GM21786 (cell line): ENCODE results near the gene KIAA1217.
"Not testable (repeated sequence)": the region's sequence is repeated elsewhere in the genome, so short reads cannot be mapped to it uniquely, and the experiment has no call there.

Experiments used
- ATAC-seq: cut with Tn5 transposase; IDR thresholded peaks from one replicate; pipeline ENCODE4 v1.9.1; 2021; ENCODE audit not compliant: unreplicated experiment

Gene KIAA1217

GRCh38 chr10:24435374-24435773, 226.4 kb downstream of the KIAA1217 start:
- no peak for ATAC-seq

GRCh38 chr10:24437302-24437701, 228.4 kb downstream of the KIAA1217 start:
- ATAC-seq, result no peak

DNA sequence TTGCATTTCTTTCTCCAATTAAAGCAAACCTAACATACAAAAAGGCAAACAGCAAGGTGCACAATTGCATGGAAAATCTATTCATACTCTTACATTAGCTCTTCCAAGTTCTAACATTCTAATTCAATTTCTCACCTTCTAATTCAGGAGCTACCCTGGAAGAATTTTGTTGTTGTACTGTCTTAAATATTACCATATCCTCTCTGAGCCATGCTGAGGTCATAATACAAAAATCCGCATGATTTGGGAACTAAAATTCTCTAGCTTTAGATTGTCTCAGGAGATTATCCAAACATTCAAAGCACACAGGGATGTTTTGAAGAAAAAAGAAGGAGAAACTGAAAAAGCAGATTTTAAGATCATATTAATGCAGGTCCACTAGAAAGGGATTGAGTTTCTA, 229.9 kb downstream of the KIAA1217 start:
- ATAC-seq, result no peak

- no peak for ATAC-seq
Observed at GRCh38 chr10:24439935-24440334, 231.0 kb downstream of the KIAA1217 start.

GRCh38 chr10:24440817-24441797, 232.2 kb downstream of the KIAA1217 start:
- no peak for ATAC-seq

GRCh38 chr10:24442234-24442633, 233.3 kb downstream of the KIAA1217 start:
- ATAC-seq, result no peak

DNA sequence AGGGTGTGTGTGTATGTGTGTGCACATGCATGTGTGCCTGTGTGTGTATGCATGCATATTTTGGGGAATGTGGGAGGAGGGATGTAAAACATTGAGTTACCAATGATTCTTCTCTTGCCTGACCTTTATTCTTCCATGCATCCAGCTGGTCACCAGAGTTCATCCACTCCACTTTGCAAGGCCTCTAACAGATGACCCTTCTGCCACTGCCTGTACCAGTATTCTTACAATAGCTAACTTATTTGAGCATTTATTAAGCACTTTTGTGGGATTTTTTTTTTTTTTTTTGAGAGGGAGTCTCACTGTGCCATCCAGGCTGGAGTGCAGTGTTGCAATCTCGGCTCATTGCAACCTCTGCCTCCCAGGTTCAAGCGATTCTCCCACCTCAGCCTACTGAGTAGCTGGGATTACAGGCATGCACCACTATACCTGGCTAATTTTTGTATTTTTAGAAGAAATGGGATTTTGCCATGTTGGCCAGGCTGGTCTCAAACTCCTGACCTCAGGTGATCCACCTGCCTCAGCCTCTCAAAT, 233.8 kb downstream of the KIAA1217 start:
- ATAC-seq, result not testable (repeated sequence)

DNA sequence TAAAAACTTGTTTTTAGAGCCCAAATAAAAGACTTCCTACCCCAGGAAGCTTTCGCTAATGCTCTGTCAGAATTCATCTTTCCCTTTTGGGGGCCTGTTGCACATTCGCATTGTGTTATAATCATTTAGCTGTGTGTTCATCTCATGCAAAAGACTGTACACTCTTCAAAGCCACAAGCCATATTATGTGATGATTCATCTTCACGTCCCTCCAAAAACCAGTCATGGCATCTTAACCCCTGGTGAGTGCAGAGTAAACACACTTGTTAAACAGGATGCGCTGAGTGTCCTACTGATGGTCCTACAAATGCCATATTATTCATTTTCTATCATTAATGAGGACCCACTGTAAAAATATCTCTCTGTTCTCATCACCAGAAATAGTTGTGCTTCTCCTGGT, 235.4 kb downstream of the KIAA1217 start:
- no peak for ATAC-seq

DNA sequence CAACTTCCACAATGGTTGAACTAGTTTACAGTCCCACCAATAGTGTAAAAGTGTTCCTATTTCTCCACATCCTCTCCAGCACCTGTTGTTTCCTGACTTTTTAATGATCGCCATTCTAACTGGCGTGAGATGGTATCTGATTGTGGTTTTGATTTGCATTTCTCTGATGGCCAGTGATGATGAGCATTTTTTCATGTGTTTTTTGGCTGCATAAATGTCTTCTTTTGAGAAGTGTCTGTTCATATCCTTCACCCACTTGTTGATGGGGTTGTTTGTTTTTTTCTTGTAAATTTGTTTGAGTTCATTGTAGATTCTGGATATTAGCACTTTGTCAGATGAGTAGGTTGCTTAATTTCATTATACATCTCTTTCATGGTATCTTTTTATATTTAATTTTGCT, 237.0 kb downstream of the KIAA1217 start:
- ATAC-seq, result not testable (repeated sequence)

DNA sequence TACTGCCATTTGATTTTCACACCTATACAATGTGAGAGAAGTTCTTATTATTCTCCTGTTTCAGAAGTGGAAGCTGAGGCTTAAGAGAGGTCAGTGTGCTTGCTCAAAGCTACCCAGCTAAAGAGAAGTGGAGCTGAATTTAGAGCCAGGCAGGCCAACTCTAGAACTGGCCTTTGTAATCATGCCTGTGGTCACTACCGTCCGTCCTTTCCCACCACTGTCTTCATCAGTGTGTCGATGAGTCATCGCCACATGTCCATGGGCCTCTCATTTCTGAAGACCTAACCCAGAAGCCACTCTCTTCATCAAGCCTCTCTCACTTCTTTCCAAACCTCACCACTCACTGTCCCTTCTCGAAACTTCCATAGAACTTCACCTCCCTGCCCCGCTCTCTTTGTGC, 237.8 kb downstream of the KIAA1217 start:
- no peak for ATAC-seq

DNA sequence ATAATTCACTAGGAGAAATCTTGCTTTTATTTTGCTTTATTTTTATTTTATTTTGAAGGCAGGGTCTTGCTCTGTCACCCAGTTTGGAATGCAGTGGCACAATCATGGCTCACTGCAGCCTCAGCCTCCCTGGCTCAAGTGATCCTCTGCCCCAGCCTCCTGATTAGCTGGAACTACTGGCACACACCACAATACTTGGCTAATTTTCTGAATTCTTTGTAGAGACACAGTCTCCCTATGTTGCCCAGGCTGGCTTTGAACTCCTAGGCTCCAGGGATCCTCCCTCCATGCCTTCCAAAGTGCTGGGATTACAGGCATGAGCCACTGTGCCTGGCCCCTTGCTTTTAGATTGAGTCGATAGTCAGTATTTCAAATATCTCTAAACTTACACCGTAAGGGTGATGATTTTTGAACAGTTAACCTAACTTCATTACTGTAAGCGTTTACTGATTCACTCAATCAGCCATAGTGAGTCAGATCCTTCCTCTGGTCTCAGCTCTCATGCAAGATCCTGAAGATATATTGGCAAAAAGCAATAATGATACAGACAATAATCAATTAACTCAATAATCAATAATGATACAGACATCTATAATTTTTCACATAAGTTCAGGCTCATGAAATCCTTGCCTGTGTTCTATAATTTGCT, 239.5 kb downstream of the KIAA1217 start:
- no peak for ATAC-seq

GRCh38 chr10:24449321-24449740, 240.4 kb downstream of the KIAA1217 start:
- ATAC-seq, result peak; percentile 76

- no peak for ATAC-seq
Observed at GRCh38 chr10:24449769-24450310, 240.9 kb downstream of the KIAA1217 start.

DNA sequence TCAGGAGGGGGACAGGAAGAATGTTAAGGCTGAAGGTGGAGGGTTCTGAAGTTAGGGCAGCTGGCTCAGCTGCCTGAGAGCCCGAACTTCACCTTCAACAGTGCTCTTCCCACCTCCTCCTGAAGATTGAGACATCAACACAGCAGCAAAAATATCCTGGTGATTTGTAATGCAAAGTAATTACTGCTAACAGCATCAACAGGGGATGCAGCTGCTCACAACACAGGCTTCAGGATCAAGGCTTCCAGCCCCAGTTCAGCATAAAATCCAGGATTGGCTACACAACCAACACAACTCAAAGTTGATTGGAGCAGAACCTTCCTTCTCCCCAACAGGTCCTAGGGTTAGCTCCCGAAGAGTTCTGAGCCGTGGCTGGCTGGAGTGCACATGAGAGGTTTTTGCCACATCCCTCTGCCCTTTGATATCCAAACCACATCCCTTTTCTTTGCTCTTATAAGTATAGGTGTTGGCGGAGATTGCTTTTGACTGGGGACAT, 242.4 kb downstream of the KIAA1217 start:
- no peak for ATAC-seq

DNA sequence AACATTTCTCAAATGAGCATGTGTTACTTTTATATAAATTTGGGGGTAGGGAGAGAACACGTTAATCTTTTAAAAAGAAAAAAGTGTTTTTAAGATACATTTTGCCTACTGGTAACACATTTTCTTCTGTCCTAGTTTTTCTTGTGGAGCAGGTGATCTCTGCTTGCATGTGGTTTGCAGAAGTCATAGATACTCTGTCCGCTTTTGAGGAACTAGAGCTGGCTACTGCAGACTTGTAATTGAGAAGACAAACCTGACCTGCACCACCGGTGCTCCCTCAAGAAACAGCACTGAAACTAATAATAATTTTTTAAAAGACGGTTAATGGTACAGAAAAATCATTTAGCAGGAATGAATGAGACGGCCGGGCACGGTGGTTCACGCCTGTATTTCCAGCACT, 243.1 kb downstream of the KIAA1217 start:
- ATAC-seq, result no peak

- ATAC-seq, result no peak
Observed at GRCh38 chr10:24453404-24453830, 244.5 kb downstream of the KIAA1217 start.

- ATAC-seq, result no peak
Observed at GRCh38 chr10:24453973-24454372, 245.0 kb downstream of the KIAA1217 start.

- ATAC-seq, result no peak
Observed at GRCh38 chr10:24455447-24455846, 246.5 kb downstream of the KIAA1217 start.

GRCh38 chr10:24456322-24456721, 247.4 kb downstream of the KIAA1217 start:
- no peak for ATAC-seq

DNA sequence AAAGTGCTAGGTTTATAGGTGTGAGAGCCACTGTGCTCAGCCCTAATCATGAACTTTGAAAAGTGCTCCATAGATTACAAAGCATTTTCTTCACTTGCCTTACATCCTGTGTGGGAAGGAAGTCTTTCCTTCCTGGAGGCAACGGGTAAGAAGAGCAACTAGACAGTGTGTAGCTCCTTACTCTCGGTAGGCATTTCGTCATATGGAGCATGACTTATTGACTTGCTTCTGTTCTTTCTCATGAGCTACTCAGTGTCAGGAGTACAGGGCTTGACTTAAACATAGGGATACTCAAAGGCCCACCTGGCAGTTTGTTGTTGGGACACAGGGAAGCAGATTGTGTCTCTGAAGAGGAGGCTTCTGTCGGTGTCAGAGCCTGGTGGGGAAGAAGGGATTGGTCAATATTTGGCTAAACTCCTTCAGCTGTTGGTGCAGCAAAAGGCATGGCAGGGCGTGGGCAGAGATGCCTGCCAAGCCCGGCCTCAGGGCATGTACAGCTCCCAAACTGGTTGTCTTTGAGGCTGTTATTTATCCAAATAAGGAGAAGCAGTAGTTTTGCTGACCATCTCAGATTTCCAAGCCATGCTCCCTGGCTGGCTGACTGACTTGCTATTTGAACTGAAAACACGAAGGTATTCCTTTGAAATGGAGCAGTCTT, 248.9 kb downstream of the KIAA1217 start:
- no peak for ATAC-seq

GRCh38 chr10:24459836-24460235, 250.9 kb downstream of the KIAA1217 start:
- no peak for ATAC-seq
